HUES6 (cell line): ENCODE measurements around the gene GRID1.

Experiments used
- H3K27ac ChIP-seq: 2 replicates; pipeline ENCODE4 v1.7.0; 2013; ENCODE audit warnings: low read depth, mild to moderate bottlenecking, low read length, inconsistent platforms
- H3K27me3 ChIP-seq: 2 replicates; pipeline ENCODE4 v1.6.1; 2013; ENCODE audit warnings: low read length; ENCODE audit not compliant: control insufficient read depth, insufficient read depth
- H3K36me3 ChIP-seq: 2 replicates; pipeline ENCODE4 v1.6.1; 2013; ENCODE audit warnings: low read length; ENCODE audit not compliant: control insufficient read depth, insufficient read depth
- H3K4me1 ChIP-seq: 2 replicates; pipeline ENCODE4 v1.6.1; 2013; ENCODE audit warnings: low read length; ENCODE audit not compliant: control insufficient read depth, insufficient read depth
- H3K4me3 ChIP-seq: 2 replicates; pipeline ENCODE4 v1.5.1; 2013; ENCODE audit warnings: low read depth, low read length
- H3K9ac ChIP-seq: one replicate; pipeline ENCODE4 v1.6.1; 2013; ENCODE audit warnings: mild to moderate bottlenecking, low read length
- H3K9me3 ChIP-seq: 2 replicates; pipeline ENCODE4 v1.6.1; 2013; ENCODE audit warnings: low read depth, low read length; ENCODE audit not compliant: control insufficient read depth, insufficient read depth

The GRID1 gene

DNA sequence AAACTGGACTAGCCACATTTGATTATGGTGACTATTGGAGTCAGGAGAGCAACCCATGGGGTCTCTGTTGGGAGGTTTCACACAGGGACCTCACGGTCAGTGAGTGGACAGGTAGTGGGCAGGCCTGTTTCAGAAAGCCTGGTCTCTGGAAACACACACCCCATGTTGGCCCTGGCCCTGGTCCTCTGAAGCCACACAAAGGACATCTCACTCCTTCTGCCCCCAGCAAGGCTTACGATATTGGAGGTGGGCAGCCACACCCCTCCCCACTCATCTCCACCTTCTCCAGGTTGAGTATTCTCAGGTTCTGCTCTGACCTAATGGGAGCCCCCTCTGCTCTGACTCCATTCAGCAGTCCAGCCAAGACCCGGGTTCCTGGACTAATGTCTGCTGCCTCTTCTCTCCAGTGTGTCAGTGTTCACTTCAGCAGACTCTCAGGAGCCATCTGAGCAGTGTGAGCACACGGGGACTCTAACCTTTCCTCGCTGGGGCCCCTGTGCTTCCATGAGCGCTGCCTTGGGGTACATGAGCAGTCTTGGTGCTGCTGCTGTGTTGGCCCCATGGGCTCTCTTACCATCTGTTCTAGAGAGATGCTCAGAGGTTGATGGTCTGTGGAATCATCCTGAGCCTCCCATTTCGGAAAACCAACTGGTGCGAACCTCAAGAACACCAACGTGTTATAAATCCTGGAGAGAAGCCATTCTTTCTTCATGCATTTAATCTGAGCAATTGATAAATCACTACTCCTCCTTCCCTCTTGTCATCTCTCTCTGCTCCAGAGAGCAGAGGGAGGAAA lies 748.6 kb downstream of the GRID1 start:
- Histone ChIP-seq H3K27me3 (no peaks in the 10 kb centered on the region), H3K9me3 (no peaks in the 10 kb centered on the region), H3K4me1 (no peaks in the 10 kb centered on the region), H3K9ac (no peak overlapping the region), H3K36me3 (no peaks in the 10 kb centered on the region), H3K27ac (no peak overlapping the region), H3K4me3 (no peak overlapping the region)

DNA sequence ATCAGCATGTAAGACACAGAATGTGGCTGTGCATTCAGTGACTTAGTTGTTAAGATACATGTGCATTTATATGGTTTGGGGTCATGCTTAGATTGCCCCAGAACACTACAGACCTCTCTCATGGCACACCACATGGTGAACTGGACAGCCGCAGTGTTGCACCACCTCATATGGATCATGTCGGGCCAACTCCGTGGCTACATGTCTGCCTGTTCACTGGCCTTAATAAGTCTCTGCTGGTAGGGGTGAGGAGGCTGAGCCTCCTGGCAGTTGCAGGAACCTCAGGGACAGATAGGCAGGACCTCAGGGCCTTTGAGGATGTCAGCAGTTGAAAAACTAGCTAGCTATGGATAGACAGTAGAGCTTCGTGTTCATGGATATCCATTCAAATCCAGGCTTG lies 751.0 kb downstream of the GRID1 start:
- no peaks in the 10 kb centered on the region for H3K9me3 ChIP-seq
- H3K4me3 ChIP-seq: no peak overlapping the region
- H3K4me1 ChIP-seq: no peaks in the 10 kb centered on the region

DNA sequence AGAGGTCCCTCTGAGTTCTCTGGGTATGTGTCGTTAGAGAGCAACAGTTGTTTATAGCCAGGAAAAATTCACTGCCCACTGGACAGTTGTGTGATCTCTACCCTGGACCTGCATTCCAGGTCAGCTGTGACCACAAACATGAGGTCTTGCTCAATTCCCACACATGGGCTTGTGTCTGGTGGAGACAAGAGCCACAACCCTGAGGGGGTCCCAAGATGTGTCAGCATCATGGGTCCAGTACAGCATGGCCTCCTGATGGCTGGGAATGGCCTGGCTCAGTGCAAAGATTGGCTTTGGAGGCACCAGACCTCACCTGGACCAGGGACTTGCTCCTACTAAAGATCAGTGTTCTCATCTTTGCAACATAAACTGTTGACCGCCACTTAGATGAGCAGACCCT lies 751.6 kb downstream of the GRID1 start:
- Histone ChIP-seq H3K4me3 (no peak overlapping the region), H3K9ac (no peak overlapping the region), H3K27me3 (no peaks in the 10 kb centered on the region), H3K4me1 (no peaks in the 10 kb centered on the region), H3K36me3 (no peaks in the 10 kb centered on the region), H3K9me3 (no peaks in the 10 kb centered on the region), H3K27ac (no peak overlapping the region)

More for the DNA sequence above, 751.0 kb downstream of the GRID1 start:
- no peaks in the 10 kb centered on the region for H3K36me3 ChIP-seq
- no peak overlapping the region for H3K27ac ChIP-seq
- H3K9ac ChIP-seq: no peak overlapping the region
- no peaks in the 10 kb centered on the region for H3K27me3 ChIP-seq

DNA sequence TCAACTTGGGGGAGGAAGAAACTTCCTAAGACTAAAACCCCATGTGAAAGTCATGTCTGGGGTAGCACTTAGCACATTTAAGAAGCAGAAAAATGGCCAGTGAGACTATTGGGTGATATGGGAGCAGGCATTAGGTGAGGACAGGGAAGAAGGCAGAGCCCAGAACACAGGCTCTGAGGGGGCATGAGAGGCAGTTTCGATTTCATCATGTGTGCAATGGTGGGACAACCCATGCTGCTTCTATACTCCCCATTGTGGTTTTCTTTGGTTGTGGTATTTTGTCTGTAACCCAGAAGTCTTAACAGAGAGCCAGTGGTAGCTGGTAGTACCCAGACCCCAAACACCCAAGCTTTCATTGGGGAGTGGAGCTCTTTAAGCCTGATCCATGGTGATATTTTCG lies 752.0 kb downstream of the GRID1 start:
- H3K9ac ChIP-seq: no peak overlapping the region
- H3K9me3 ChIP-seq: no peaks in the 10 kb centered on the region
- no peak overlapping the region for H3K4me3 ChIP-seq
- no peaks in the 10 kb centered on the region for H3K27me3 ChIP-seq
- H3K27ac ChIP-seq: no peak overlapping the region
- H3K36me3 ChIP-seq: no peaks in the 10 kb centered on the region
- no peaks in the 10 kb centered on the region for H3K4me1 ChIP-seq

DNA sequence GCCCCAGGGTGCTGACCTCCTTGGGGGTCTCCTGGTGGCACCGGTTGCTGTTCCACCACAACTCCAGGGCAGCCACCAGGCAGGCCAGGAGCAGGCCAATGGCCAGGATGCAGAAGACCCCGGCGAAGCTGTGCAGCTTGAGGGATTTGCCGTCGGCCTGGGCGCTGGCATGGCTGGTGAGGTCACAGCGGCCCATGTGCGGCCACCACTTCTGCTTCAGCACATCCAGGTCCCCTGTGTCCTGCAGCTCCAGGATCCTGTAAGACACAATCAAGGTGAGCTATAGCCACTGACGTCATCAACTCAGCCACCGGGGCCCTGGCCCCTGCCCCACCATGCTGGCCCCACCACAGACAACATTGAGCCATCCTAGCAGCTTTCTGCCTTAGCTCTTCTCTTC lies 753.2 kb downstream of the GRID1 start:
- Histone ChIP-seq H3K4me3 (no peak overlapping the region), H3K36me3 (no peaks in the 10 kb centered on the region), H3K4me1 (no peaks in the 10 kb centered on the region), H3K27ac (no peak overlapping the region), H3K9ac (no peak overlapping the region), H3K27me3 (no peaks in the 10 kb centered on the region), H3K9me3 (no peaks in the 10 kb centered on the region)

DNA sequence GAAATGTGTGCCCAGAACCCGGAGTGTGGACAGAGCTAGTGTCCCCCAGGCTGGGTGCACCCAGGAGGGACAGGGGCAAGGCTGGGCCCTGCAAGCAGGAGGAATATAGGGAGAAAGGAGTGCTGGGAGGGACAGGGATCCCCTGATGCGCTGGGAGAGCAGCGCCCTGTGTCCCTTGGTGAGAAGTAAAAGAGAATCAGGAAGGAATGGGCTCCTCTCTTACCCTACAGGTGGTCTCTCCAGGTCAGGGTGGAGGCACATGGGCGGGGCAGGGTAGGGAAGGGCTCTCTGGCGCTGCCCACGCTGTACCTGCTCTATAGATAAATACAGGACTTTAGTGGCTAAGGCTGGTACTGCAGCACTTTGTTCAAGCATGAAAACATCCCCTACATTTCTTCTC lies 753.8 kb downstream of the GRID1 start:
- Histone ChIP-seq H3K4me1 (no peaks in the 10 kb centered on the region), H3K27ac (no peak overlapping the region), H3K4me3 (no peak overlapping the region), H3K9ac (no peak overlapping the region), H3K9me3 (no peaks in the 10 kb centered on the region), H3K36me3 (no peaks in the 10 kb centered on the region), H3K27me3 (no peaks in the 10 kb centered on the region)

DNA sequence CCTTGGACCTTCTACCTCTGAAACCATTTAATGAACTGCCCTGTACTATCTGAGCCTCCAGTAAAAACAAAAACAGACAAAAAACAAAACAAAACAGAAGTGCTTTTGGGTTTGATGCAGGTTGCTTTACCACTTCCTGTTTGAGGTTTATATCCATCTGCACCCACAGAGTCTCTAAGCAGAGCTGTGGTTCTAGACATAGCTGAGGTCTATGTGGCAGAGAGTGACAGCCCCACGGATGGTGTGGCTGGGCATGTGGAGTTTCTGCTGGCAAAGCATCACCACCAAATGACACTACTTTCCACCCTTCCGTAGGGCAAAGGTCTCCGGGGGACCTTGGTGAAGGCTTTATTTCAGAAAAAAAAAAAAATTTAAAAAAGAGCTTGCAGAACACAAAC lies 754.2 kb downstream of the GRID1 start:
- Histone ChIP-seq H3K27ac (no peak overlapping the region), H3K9me3 (no peaks in the 10 kb centered on the region), H3K9ac (no peak overlapping the region), H3K4me1 (no peaks in the 10 kb centered on the region), H3K36me3 (no peaks in the 10 kb centered on the region), H3K4me3 (no peak overlapping the region), H3K27me3 (no peaks in the 10 kb centered on the region)

DNA sequence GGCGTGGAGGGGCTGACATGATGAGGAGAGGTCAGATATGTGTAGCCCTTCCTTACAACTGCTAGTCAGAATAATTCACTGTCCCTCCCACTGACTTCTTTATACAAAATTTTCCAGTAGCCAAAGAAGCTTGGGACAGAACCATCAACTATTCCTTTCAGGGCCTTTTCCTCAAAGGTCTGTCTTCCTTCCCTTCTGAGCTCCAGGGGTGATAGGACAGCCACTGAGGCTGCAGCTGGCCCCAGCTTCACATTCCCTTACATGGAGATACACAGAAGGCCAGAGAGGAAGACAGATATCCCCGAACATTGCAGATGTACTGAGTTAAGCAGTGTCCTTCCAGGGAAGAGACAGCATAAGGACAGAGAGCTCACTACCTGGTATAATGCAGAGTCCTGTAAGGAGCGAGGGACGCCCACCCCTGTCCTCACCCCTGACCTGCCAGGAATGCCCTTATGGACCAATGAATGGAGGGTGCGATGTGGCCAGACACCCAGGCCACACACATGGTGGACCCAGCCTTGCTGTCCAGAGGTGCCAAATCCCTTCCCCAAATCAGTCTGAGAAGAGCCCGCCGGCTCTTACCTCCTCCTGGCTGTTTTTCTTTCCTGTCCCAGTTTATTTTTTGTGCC lies 754.7 kb downstream of the GRID1 start:
- Histone ChIP-seq H3K9me3 (no peaks in the 10 kb centered on the region), H3K36me3 (no peaks in the 10 kb centered on the region), H3K9ac (no peak overlapping the region), H3K27me3 (no peaks in the 10 kb centered on the region), H3K27ac (no peak overlapping the region), H3K4me3 (no peak overlapping the region), H3K4me1 (no peaks in the 10 kb centered on the region)

DNA sequence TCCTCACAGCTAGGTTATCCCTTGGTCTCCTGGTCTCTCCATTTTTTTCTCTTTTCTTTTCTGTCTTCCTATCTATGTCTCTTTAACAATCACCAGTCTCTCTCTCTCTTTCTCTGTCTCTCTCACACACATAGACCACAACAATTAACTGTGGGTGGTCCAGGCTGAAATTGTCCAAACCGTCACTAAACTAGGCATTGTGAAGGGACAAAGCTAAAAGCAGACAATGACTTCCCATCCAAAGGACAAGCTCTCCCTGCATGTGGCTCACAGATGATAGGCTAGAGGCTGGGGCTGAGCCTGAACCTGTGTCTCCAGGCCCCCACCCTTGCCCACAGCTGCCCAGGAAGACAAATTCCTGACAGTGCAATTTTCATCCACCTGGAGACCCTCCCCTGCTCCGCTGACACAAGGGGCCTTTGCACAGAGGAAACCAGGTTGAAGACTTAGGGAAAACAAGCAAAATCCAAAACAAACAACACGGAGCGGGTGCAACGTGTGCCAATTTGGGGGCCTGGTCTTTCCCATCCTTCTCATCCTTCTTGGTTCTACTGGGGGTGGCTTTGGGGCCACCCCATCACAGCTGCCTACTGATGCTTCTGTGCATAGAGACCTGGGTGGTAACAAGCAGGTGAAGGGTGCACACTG lies 755.4 kb downstream of the GRID1 start:
- H3K9ac ChIP-seq: no peak overlapping the region
- no peaks in the 10 kb centered on the region for H3K9me3 ChIP-seq
- H3K27ac ChIP-seq: no peak overlapping the region
- H3K4me1 ChIP-seq: no peaks in the 10 kb centered on the region
- no peak overlapping the region for H3K4me3 ChIP-seq
- H3K36me3 ChIP-seq: no peaks in the 10 kb centered on the region
- no peaks in the 10 kb centered on the region for H3K27me3 ChIP-seq

DNA sequence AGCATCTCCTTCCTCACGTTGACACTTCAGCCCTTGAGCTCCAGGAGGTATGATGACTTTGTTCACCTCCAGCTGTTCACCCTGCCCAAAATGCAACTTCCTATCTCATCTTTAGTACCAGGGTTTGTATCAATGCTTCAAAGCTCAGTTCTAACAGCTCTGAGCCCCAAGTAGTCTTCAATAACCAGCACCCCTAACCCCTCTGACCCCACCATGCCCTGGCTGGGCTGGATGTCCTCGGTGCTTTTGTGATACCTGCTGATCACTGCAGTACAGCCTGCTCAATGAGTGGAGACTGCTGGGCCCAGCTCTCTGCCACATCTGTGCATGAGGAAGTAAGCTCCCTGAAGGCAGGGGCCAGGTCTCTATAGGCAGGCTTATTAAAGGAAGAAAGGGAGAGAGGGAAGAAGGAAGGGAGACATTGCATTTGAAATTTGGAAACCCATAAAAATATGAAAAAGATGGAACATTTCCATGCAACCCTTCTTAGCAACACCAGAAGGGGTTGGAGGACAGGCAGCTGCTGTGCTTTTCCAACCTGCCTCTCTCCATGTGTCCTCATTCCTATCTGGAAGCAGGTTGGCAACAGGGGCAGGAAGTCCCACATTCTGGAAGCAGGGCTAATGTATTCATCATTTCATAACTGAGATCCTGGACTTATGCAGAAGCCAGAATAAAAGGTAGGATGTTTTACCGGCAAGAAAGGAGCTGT lies 756.1 kb downstream of the GRID1 start:
- no peaks in the 10 kb centered on the region for H3K9me3 ChIP-seq
- H3K27ac ChIP-seq: no peak overlapping the region

DNA sequence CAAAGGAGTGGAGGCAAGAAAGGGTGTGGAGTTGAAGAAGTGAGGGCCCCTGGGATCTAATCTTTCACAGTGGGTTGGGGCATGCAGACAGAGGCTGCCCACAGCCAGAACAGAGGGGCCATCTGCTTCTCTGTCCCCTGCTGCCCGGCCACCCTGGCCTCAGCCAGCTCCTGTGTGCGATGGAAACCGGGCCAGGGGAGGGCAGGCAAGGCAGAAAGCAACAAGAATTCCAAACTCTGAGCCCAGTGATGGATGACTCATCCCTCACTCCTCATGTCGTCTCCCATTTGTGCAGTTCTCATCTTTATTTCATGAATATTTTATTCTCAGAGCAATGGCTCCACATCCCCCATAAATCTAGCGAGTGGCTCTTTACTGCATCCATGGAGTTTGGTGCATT lies 757.1 kb downstream of the GRID1 start:
- Histone ChIP-seq H3K27ac (no peak overlapping the region), H3K9ac (no peak overlapping the region), H3K4me1 (no peaks in the 10 kb centered on the region), H3K9me3 (no peaks in the 10 kb centered on the region), H3K36me3 (no peaks in the 10 kb centered on the region), H3K4me3 (no peak overlapping the region), H3K27me3 (no peaks in the 10 kb centered on the region)

More for the DNA sequence above, 756.1 kb downstream of the GRID1 start:
- Histone ChIP-seq H3K27me3 (no peaks in the 10 kb centered on the region), H3K4me1 (no peaks in the 10 kb centered on the region), H3K9ac (no peak overlapping the region), H3K4me3 (no peak overlapping the region), H3K36me3 (no peaks in the 10 kb centered on the region)
